CD4-positive, alpha-beta memory T cell (primary cell): ENCODE data around the gene ABCA10. TPM values are rescaled to one million over a fixed set of nuclear protein-coding genes. Genes with fewer than 3 reads are reported as not detected.

Experiments
- CTCF ChIA-PET: fragments of 350-600 bp; sonication (Branson Sonifier 250); formaldehyde crosslinking; loops from one replicate; lab custom pipeline; 2021; ENCODE audit warnings: inconsistent platforms; ENCODE audit not compliant: partially characterized antibody; lab: Charles Lee
- POLR2A ChIA-PET: fragments of 350-600 bp; sonication (Branson Sonifier 250); formaldehyde crosslinking; loops from one replicate; lab custom pipeline; 2021; ENCODE audit not compliant: partially characterized antibody; lab: Charles Lee
- DNase-seq, 5 donors: peaks; one replicate each; pipeline versions ENCODE4 v3.0.0 to v3.0.0-alpha.2; 2020 to 2022; ENCODE audit warnings: mixed read lengths in 1 of 5
- H3K27ac ChIP-seq: one replicate; pipeline ENCODE4 v1.7.0; 2013; ENCODE audit warnings: low read depth, low read length
- H3K27me3 ChIP-seq: 2 replicates; pipeline ENCODE4 v1.7.0; 2013; ENCODE audit warnings: mild to moderate bottlenecking, low read length, moderate library complexity; ENCODE audit not compliant: insufficient read depth
- H3K36me3 ChIP-seq: 2 replicates; pipeline ENCODE4 v1.7.0; 2013; ENCODE audit warnings: mild to moderate bottlenecking, low read length, moderate library complexity; ENCODE audit not compliant: insufficient read depth
- H3K4me1 ChIP-seq: 2 replicates; pipeline ENCODE4 v1.7.0; 2013; ENCODE audit warnings: mild to moderate bottlenecking, low read length, moderate library complexity; ENCODE audit not compliant: insufficient read depth
- H3K4me3 ChIP-seq, 2 donors: one replicate each; pipeline ENCODE4 v1.7.0; 2013; ENCODE audit warnings: low read length in 2 of 2, mild to moderate bottlenecking in 1 of 2
- H3K9me3 ChIP-seq, 2 donors: one replicate each; pipeline ENCODE4 v1.7.0; 2013; ENCODE audit warnings: low read length in 2 of 2, control low read depth in 1 of 2; ENCODE audit not compliant: control insufficient read depth in 1 of 2
- H3K27ac Mint-ChIP-seq, 7 donors: one replicate each; pipeline ENCODE4 v1.8.0; 2020 to 2021; ENCODE audit warnings: mixed read lengths in 7 of 7, mild to moderate bottlenecking in 6 of 7, inconsistent platforms in 3 of 7, moderate library complexity in 3 of 7
- H3K27me3 Mint-ChIP-seq, 2 donors: one replicate each; pipeline ENCODE4 v1.8.0; 2020 to 2021; ENCODE audit warnings: mixed read lengths in 2 of 2
- H3K36me3 Mint-ChIP-seq, 2 donors: one replicate each; pipeline ENCODE4 v1.8.0; 2020 to 2021; ENCODE audit warnings: mixed read lengths in 2 of 2, inconsistent platforms in 1 of 2, mild to moderate bottlenecking in 1 of 2
- H3K4me1 Mint-ChIP-seq, 4 donors: one replicate each; pipeline ENCODE4 v1.8.0; 2020 to 2021; ENCODE audit warnings: mixed read lengths in 4 of 4, mild to moderate bottlenecking in 1 of 4
- H3K4me3 Mint-ChIP-seq, 8 donors: one replicate each; pipeline ENCODE4 v1.8.0; 2020 to 2021; ENCODE audit warnings: mixed read lengths in 8 of 8, mild to moderate bottlenecking in 7 of 8, moderate library complexity in 6 of 8, inconsistent platforms in 3 of 8
- H3K9me3 Mint-ChIP-seq, 8 donors: one replicate each; pipeline ENCODE4 v1.8.0; 2020 to 2021; ENCODE audit warnings: mixed read lengths in 8 of 8, mild to moderate bottlenecking in 5 of 8, inconsistent platforms in 3 of 8, moderate library complexity in 1 of 8
- intact Hi-C: fragments of 100-400 bp; cut with micrococcal nuclease; formaldehyde crosslinking; loops from one replicate; pipeline ENCODE4 v1.15.1; 2023
- polyA plus RNA-seq, 2 donors: library from polyadenylated mRNA; unstranded; fragments of 300-500 nt; fragmentation: Illumina TruSeq; gene quantifications; one replicate each; pipeline ENCODE4 v1.2.3, GENCODE V29; 2021
- total RNA-seq, 2 experiments: library from RNA; stranded (reverse); gene quantifications; one replicate each; pipeline ENCODE4 v1.2.3, GENCODE V29; 2021

The ABCA10 gene
- total and polyA plus RNA-seq, 4 experiments from 2014 or later: 2.1 to 4.6 TPM; not detected in 2

GRCh38 chr17:69230939-69231338, 2.3 kb upstream of the ABCA10 start:
- Mint-ChIP-seq H3K36me3 (peaks cover 3 to 8% of the 10 kb centered on the region in 2 donors), H3K9me3 (peaks cover 2 to 38% (median 25%) of the 10 kb centered on the region in 8 donors), H3K27me3 (no peaks in the 10 kb centered on the region), H3K4me3 (no peak overlapping the region), H3K4me1 (peaks cover 0 to 1% (median 0%) of the 10 kb centered on the region in 4 donors), H3K27ac (no peak overlapping the region)
- Histone ChIP-seq H3K27me3 (no peaks in the 10 kb centered on the region), H3K4me3 (no peak overlapping the region), H3K36me3 (no peaks in the 10 kb centered on the region), H3K4me1 (no peaks in the 10 kb centered on the region), H3K9me3 (peaks cover 0 to 11% of the 10 kb centered on the region in 2 donors), H3K27ac (no peak overlapping the region)
- no peak for DNase-seq
- intact Hi-C loops: no loop called here
- ChIA-PET POLR2A (no interaction called here), CTCF (interaction anchor here (0.9 kb wide), 1 partner anchor 456 kb away, joined by 3 read pairs; no protein-coding TSS in a partner anchor)

GRCh38 chr17:69228018-69228417, 606 bp downstream of the ABCA10 start:
- H3K9me3 ChIP-seq: peaks cover 0 to 5% of the 10 kb centered on the region in 2 donors
- H3K4me3 ChIP-seq: no peak overlapping the region
- CTCF ChIA-PET: no interaction called here
- Mint-ChIP-seq H3K4me1 (peaks cover 0 to 6% (median under 1%) of the 10 kb centered on the region in 4 donors), H3K27me3 (no peaks in the 10 kb centered on the region), H3K4me3 (no peak overlapping the region), H3K9me3 (peaks cover 2 to 23% (median 14%) of the 10 kb centered on the region in 8 donors), H3K36me3 (peaks cover 0 to under 1% of the 10 kb centered on the region in 2 donors), H3K27ac (no peak overlapping the region)
- no peaks in the 10 kb centered on the region for H3K36me3 ChIP-seq
- no peaks in the 10 kb centered on the region for H3K4me1 ChIP-seq
- H3K27ac ChIP-seq: no peak overlapping the region
- intact Hi-C loops: no loop called here
- no peak for DNase-seq
- POLR2A ChIA-PET: no interaction called here
- no peaks in the 10 kb centered on the region for H3K27me3 ChIP-seq

GRCh38 chr17:69227541-69227940, 1.1 kb downstream of the ABCA10 start:
- CTCF ChIA-PET: interaction anchor here (0.8 kb wide), 1 partner anchor 9 kb away, joined by 3 read pairs; no protein-coding TSS in a partner anchor
- Histone ChIP-seq H3K36me3 (no peaks in the 10 kb centered on the region), H3K27ac (no peak overlapping the region), H3K9me3 (peaks cover 0 to under 1% of the 10 kb centered on the region in 2 donors), H3K27me3 (no peaks in the 10 kb centered on the region), H3K4me3 (no peak overlapping the region), H3K4me1 (no peaks in the 10 kb centered on the region)
- Mint-ChIP-seq H3K4me1 (peaks cover 0 to 10% (median 2%) of the 10 kb centered on the region in 4 donors), H3K36me3 (no peaks in the 10 kb centered on the region), H3K27ac (no peak overlapping the region), H3K27me3 (no peaks in the 10 kb centered on the region), H3K9me3 (peaks cover 2 to 18% (median 9%) of the 10 kb centered on the region in 8 donors), H3K4me3 (no peak overlapping the region)
- intact Hi-C loops: no loop called here
- POLR2A ChIA-PET: no interaction called here
- DNase-seq: no peak

GRCh38 chr17:69223809-69224208, 4.8 kb downstream of the ABCA10 start:
- Histone ChIP-seq H3K27me3 (no peaks in the 10 kb centered on the region), H3K27ac (no peak overlapping the region), H3K4me3 (no peak overlapping the region), H3K36me3 (no peaks in the 10 kb centered on the region), H3K9me3 (no peaks in the 10 kb centered on the region), H3K4me1 (no peaks in the 10 kb centered on the region)
- DNase-seq: no peak
- no peak overlapping the region for H3K4me3 Mint-ChIP-seq
- ChIA-PET POLR2A (no interaction called here), CTCF (no interaction called here)
- no peaks in the 10 kb centered on the region for H3K27me3 Mint-ChIP-seq
- no peak overlapping the region for H3K27ac Mint-ChIP-seq
- intact Hi-C loops: no loop called here
- peaks cover 2 to 22% of the 10 kb centered on the region in 2 donors for H3K36me3 Mint-ChIP-seq
- peaks cover 0 to 10% (median 2%) of the 10 kb centered on the region in 4 donors for H3K4me1 Mint-ChIP-seq
- H3K9me3 Mint-ChIP-seq: no peaks in the 10 kb centered on the region

GRCh38 chr17:69222707-69223258, 5.8 kb downstream of the ABCA10 start:
- ChIA-PET CTCF (no interaction called here), POLR2A (no interaction called here)
- Mint-ChIP-seq H3K4me3 (no peak overlapping the region), H3K27me3 (no peaks in the 10 kb centered on the region), H3K9me3 (no peaks in the 10 kb centered on the region), H3K4me1 (peaks cover 0 to 10% (median 2%) of the 10 kb centered on the region in 4 donors), H3K36me3 (peaks cover 2 to 25% of the 10 kb centered on the region in 2 donors), H3K27ac (no peak overlapping the region)
- no peaks in the 10 kb centered on the region for H3K27me3 ChIP-seq
- no peak overlapping the region for H3K4me3 ChIP-seq
- H3K27ac ChIP-seq: no peak overlapping the region
- H3K9me3 ChIP-seq: no peaks in the 10 kb centered on the region
- no peak for DNase-seq
- no peaks in the 10 kb centered on the region for H3K36me3 ChIP-seq
- intact Hi-C loops: no loop called here
- H3K4me1 ChIP-seq: no peaks in the 10 kb centered on the region

GRCh38 chr17:69220098-69220497, 8.5 kb downstream of the ABCA10 start:
- CTCF ChIA-PET: no interaction called here

GRCh38 chr17:69218986-69219385, 9.6 kb downstream of the ABCA10 start:
- H3K4me1 ChIP-seq: no peaks in the 10 kb centered on the region
- Mint-ChIP-seq H3K27me3 (no peaks in the 10 kb centered on the region), H3K4me3 (no peak overlapping the region), H3K36me3 (peaks cover 2 to 25% of the 10 kb centered on the region in 2 donors), H3K9me3 (no peaks in the 10 kb centered on the region), H3K27ac (no peak overlapping the region), H3K4me1 (peaks cover 0 to 10% (median 2%) of the 10 kb centered on the region in 4 donors)
- POLR2A ChIA-PET: no interaction called here
- H3K27ac ChIP-seq: no peak overlapping the region
- no peaks in the 10 kb centered on the region for H3K36me3 ChIP-seq
- CTCF ChIA-PET: interaction anchor here (0.7 kb wide), 1 partner anchor 8 kb away, joined by 3 read pairs; no protein-coding TSS in a partner anchor
- H3K9me3 ChIP-seq: no peaks in the 10 kb centered on the region
- no peak for DNase-seq
- no peaks in the 10 kb centered on the region for H3K27me3 ChIP-seq
- intact Hi-C loops: no loop called here
- no peak overlapping the region for H3K4me3 ChIP-seq

More at GRCh38 chr17:69220098-69220497, 8.5 kb downstream of the ABCA10 start:
- H3K27me3 ChIP-seq: no peaks in the 10 kb centered on the region
- no peaks in the 10 kb centered on the region for H3K4me1 ChIP-seq
- H3K36me3 ChIP-seq: no peaks in the 10 kb centered on the region
- Mint-ChIP-seq H3K27ac (no peak overlapping the region), H3K9me3 (no peaks in the 10 kb centered on the region), H3K36me3 (peaks cover 2 to 25% of the 10 kb centered on the region in 2 donors), H3K4me3 (no peak overlapping the region), H3K27me3 (no peaks in the 10 kb centered on the region), H3K4me1 (peaks cover 0 to 10% (median 2%) of the 10 kb centered on the region in 4 donors)
- POLR2A ChIA-PET: no interaction called here
- DNase-seq: no peak
- intact Hi-C loops: no loop called here
- H3K4me3 ChIP-seq: no peak overlapping the region
- H3K27ac ChIP-seq: no peak overlapping the region
- no peaks in the 10 kb centered on the region for H3K9me3 ChIP-seq
